Measurements from ENCODE around the gene TMEM164. TPM values are rescaled to one million over a fixed set of nuclear protein-coding genes. Genes with fewer than 3 reads are reported as not detected.

The TMEM164 gene
- total RNA-seq, 1 donor from 2014 or later = 84.6 TPM

DNA sequence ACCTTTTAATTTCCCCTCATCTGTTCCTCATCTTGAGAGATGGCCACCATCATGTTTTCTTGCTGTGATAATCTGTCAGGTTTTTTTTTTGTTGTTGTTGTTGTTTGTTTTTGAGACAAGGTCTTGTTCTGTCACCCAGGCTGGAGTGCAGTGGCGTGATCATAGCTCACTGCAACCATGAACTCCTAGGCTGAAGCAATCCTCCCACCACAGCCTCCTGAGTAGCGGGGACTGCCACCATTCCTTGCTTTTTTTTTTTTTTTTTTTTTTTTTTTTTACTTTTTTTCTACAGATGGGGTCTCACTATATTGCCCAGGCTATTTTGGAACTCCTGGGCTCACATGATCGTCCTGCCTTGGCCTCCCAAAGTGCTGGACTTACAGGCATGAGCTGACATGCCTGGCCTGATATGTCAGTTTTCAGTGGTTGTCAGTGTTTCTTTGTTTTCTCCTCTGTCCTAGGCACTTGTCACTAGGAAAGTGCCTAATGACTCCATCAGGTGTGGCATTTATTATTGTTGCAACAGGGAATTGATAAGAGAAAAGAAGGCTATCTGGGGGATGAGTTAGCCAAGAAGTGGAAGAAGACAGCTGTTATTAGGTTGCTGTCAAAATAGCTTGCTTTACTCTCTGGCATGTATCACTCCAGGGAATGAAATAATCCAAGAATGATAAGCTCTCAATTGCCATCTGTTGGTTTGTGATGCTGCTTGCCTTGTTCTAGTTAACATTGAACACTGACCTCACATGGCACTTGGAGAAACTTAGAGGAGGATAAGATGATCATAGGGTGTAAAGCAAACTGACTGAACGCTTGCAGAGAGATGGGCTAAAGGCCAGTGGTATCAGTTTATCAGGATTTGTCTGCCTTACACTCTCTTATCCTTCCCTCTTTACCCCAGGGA, 41.7 kb downstream of the TMEM164 start:
- Histone ChIP-seq H3K36me3 (no peaks in the 10 kb centered on the region), H3K27me3 (no peaks in the 10 kb centered on the region), H3K27ac (no peak overlapping the region), H3K9me3 (no peaks in the 10 kb centered on the region), H3K4me1 (no peaks in the 10 kb centered on the region), H3K4me3 (no peak overlapping the region)
- DNase-seq = no peak
- ATAC-seq = no peak
- TF ChIP-seq, protein P1, sequence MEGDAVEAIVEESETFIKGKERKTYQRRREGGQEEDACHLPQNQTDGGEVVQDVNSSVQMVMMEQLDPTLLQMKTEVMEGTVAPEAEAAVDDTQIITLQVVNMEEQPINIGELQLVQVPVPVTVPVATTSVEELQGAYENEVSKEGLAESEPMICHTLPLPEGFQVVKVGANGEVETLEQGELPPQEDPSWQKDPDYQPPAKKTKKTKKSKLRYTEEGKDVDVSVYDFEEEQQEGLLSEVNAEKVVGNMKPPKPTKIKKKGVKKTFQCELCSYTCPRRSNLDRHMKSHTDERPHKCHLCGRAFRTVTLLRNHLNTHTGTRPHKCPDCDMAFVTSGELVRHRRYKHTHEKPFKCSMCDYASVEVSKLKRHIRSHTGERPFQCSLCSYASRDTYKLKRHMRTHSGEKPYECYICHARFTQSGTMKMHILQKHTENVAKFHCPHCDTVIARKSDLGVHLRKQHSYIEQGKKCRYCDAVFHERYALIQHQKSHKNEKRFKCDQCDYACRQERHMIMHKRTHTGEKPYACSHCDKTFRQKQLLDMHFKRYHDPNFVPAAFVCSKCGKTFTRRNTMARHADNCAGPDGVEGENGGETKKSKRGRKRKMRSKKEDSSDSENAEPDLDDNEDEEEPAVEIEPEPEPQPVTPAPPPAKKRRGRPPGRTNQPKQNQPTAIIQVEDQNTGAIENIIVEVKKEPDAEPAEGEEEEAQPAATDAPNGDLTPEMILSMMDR (IDR thresholded peaks at IDR 0.05) = no peak
- intact Hi-C loops (cut with DNase I) = no loop called here

DNA sequence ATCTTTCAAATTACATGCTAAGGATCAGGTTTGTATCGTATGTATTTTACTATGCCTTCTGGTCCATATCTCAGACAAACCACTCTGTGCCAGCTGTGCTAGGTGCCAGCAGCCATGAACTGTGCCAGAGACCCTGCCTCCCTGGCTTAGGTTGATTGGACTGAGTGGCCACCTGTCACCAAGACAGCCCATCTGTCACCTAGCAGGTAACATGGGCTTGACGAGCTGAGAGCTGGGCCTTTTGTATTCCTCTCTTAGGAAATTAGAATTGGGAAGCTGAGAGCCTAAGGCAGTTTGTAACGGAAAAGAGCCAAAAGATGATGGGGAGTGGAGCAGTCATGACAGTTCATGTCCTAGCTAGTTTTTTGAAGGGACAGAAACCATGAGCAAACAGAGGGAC, 42.5 kb downstream of the TMEM164 start:
- intact Hi-C loops (cut with DNase I) = no loop called here
- Histone ChIP-seq H3K4me1 (no peaks in the 10 kb centered on the region), H3K36me3 (no peaks in the 10 kb centered on the region), H3K9me3 (no peaks in the 10 kb centered on the region), H3K27ac (no peak overlapping the region), H3K27me3 (no peaks in the 10 kb centered on the region), H3K4me3 (no peak overlapping the region)
- DNase-seq = no peak
- TF ChIP-seq, protein P1 (IDR thresholded peaks at IDR 0.05) = no peak
- no peak for ATAC-seq

DNA sequence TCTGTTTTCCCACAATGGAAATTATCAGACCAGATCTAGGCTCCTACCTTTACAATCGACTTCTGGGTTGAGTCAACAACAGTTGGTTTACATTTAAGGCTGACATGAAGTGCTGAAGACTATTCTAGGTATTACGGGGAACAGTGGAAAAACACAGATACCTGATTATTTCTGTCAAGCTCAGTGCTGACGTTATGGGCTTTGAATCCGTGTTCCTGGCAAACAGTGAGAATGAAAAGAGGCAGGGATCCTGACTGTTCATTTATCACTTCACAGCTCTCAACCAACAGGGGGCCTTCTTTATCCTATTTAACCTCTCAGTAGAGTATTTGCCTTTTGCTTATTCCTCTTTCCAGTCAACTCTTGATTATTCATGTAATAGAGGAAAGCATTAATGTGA, 43.1 kb downstream of the TMEM164 start:
- H3K27ac ChIP-seq = no peak overlapping the region
- H3K4me3 ChIP-seq = no peak overlapping the region
- H3K4me1 ChIP-seq = no peaks in the 10 kb centered on the region
- TF ChIP-seq, protein P1 (IDR thresholded peaks at IDR 0.05) = no peak
- H3K27me3 ChIP-seq = no peaks in the 10 kb centered on the region
- ATAC-seq (no peak), DNase-seq (no peak)
- no peaks in the 10 kb centered on the region for H3K9me3 ChIP-seq
- H3K36me3 ChIP-seq = no peaks in the 10 kb centered on the region
- intact Hi-C loops (cut with DNase I) = no loop called here

DNA sequence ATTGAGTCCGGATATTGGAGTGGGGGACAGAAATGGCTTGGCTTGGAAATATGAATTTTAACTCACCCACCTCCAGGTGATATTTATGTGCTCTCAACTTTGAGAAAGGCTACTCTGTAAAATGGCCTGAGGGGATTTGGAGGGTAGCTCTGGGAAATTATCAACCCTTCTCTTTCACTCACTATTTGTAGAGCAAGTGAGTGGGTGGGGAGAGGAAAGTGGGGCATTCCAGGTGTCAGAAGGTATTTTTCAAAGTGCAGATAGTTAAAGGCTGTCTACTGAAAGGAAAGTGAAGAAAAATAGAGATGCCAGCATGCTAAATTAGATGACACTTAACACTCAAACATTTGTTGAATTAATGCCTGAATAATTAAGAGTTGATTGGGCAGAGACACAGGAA, 44.1 kb downstream of the TMEM164 start:
- intact Hi-C loops (cut with DNase I) = no loop called here

DNA sequence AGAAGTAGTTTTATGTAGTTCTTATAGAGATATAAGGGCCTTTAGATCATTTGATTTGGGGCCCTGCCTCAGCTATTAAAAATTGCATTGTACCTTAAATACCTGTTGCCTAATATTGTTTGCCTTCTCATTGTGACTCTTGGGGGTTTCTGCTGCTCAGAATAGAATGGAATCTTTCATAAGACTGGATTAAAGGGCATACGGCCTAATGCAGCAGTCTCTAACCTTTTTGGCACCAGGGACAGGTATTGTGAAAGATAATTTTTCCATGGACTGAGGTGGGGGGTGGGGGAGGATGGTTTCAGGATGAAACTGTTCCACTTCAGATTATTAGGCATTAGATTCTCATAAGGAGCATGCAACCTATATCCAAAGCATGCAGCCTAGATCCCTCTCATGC, 46.2 kb downstream of the TMEM164 start:
- intact Hi-C loops (cut with DNase I) = no loop called here
- no peaks in the 10 kb centered on the region for H3K36me3 ChIP-seq
- no peaks in the 10 kb centered on the region for H3K9me3 ChIP-seq
- H3K4me1 ChIP-seq = no peaks in the 10 kb centered on the region
- no peaks in the 10 kb centered on the region for H3K27me3 ChIP-seq
- DNase-seq = no peak
- TF ChIP-seq, protein P1 (IDR thresholded peaks at IDR 0.05) = no peak
- no peak for ATAC-seq
- no peak overlapping the region for H3K4me3 ChIP-seq
- H3K27ac ChIP-seq = no peak overlapping the region

More for the DNA sequence above, 44.1 kb downstream of the TMEM164 start:
- H3K9me3 ChIP-seq = no peaks in the 10 kb centered on the region
- no peak overlapping the region for H3K4me3 ChIP-seq
- H3K27ac ChIP-seq = no peak overlapping the region
- TF ChIP-seq, protein P1 (IDR thresholded peaks at IDR 0.05) = no peak
- H3K27me3 ChIP-seq = no peaks in the 10 kb centered on the region
- no peak for DNase-seq
- H3K36me3 ChIP-seq = no peaks in the 10 kb centered on the region
- no peak for ATAC-seq
- H3K4me1 ChIP-seq = no peaks in the 10 kb centered on the region
